DND-41 (cell line): ENCODE data around the gene SLC25A10.
"Not testable (repeated sequence)": the region's sequence is repeated elsewhere in the genome, so short reads cannot be mapped to it uniquely, and the experiment has no call there.

Experiments used
- EZH2 ChIP-seq: IDR thresholded peaks from 3 replicates; pipeline ENCODE4 v1.6.1; 2012; ENCODE audit warnings: borderline replicate concordance, low read depth, mild to moderate bottlenecking, moderate library complexity, low read length, inconsistent platforms; ENCODE audit not compliant: severe bottlenecking
- TF ChIP-seq, protein P1 (sequence below): IDR thresholded peaks from 2 replicates; pipeline ENCODE4 v1.5.1; 2012; ENCODE audit warnings: borderline replicate concordance, low read length, moderate library complexity, mild to moderate bottlenecking; ENCODE audit not compliant: poor library complexity, severe bottlenecking; ENCODE audit errors: extremely low read depth

DNA sequence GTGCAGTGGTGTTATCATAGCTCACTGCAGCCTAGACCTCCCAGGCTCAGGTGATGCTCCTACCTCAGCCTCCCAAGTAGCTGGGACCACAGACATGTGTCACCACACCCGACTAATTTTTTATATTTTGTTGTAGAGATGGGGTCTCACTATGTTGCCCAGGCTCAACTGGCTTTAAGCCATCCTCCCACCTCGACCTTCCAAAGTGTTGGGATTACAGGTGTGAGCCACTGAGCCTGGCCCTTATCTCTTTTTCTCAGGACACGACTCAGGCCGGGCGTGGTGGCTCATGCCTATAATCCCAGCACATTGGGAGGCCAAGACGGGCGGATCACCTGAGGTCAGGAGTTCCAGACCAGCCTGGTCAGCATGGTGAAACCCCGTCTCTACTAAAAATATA, 27.5 kb downstream of the SLC25A10 start:
- TF ChIP-seq, protein P1, sequence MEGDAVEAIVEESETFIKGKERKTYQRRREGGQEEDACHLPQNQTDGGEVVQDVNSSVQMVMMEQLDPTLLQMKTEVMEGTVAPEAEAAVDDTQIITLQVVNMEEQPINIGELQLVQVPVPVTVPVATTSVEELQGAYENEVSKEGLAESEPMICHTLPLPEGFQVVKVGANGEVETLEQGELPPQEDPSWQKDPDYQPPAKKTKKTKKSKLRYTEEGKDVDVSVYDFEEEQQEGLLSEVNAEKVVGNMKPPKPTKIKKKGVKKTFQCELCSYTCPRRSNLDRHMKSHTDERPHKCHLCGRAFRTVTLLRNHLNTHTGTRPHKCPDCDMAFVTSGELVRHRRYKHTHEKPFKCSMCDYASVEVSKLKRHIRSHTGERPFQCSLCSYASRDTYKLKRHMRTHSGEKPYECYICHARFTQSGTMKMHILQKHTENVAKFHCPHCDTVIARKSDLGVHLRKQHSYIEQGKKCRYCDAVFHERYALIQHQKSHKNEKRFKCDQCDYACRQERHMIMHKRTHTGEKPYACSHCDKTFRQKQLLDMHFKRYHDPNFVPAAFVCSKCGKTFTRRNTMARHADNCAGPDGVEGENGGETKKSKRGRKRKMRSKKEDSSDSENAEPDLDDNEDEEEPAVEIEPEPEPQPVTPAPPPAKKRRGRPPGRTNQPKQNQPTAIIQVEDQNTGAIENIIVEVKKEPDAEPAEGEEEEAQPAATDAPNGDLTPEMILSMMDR: not testable (repeated sequence)
- TF ChIP-seq EZH2: not testable (repeated sequence)
